B cell (primary cell): ENCODE results near the gene SUSD3. TPM values are rescaled to one million over a fixed set of nuclear protein-coding genes. Genes with fewer than 3 reads are reported as not detected.

Experiments
- ATAC-seq: fragments of 200-7000 bp; cut with Tn5 transposase; one replicate; pipeline ENCODE4 v1.10.0; 2021; ENCODE audit warnings: low read depth, mild to moderate bottlenecking, moderate number of reproducible peaks, moderate library complexity
- CTCF ChIA-PET: fragments of 350-600 bp; sonication (Branson Sonifier 250); formaldehyde crosslinking; loops from one replicate; lab custom pipeline; 2021; ENCODE audit warnings: antibody characterized with exemption, inconsistent platforms; lab: Charles Lee
- POLR2A ChIA-PET: fragments of 350-600 bp; sonication (Branson Sonifier 250); formaldehyde crosslinking; loops from one replicate; lab custom pipeline; 2021; ENCODE audit warnings: antibody characterized with exemption; lab: Charles Lee
- DNase-seq: peaks from one replicate; pipeline ENCODE4 v3.0.0; 2013
- H2AFZ ChIP-seq: 2 replicates; pipeline ENCODE4 v1.6.1; 2012; ENCODE audit warnings: mild to moderate bottlenecking, low read depth, low read length; ENCODE audit not compliant: insufficient read depth, poor library complexity, severe bottlenecking
- H3K27ac ChIP-seq, 2 donors: 1 replicate in 1 of 2; 2 replicates in 1 of 2; pipeline ENCODE4 v1.5.1; 2012 to 2013; ENCODE audit warnings: low read length in 2 of 2, mild to moderate bottlenecking in 2 of 2, moderate library complexity in 1 of 2
- H3K27me3 ChIP-seq, 4 experiments: fragments of 200-600 bp in 1 of 4; sonication (generic) in 1 of 4; replicated peaks in 1 of 4; 1 replicate in 2 of 4; 2 replicates in 2 of 4; pipeline versions ENCODE4 v1.6.1 to v1.7.0; 2013 to 2016; ENCODE audit warnings: low read length in 3 of 4, mild to moderate bottlenecking in 2 of 4, mixed read lengths in 1 of 4, moderate library complexity in 1 of 4; ENCODE audit not compliant: insufficient read depth in 4 of 4, control insufficient read depth in 3 of 4; ENCODE audit errors: control extremely low read depth in 1 of 4
- H3K36me3 ChIP-seq, 2 experiments: replicated peaks in 1 of 2; 1 replicate in 1 of 2; 2 replicates in 1 of 2; pipeline versions ENCODE4 v1.6.1 to v1.7.1; 2013; ENCODE audit warnings: low read length in 1 of 2; ENCODE audit not compliant: insufficient read depth in 2 of 2, control insufficient read depth in 1 of 2; ENCODE audit errors: control extremely low read depth in 1 of 2, extremely low read depth in 1 of 2
- H3K4me1 ChIP-seq, 2 donors: fragments of 200-600 bp in 1 of 2; sonication (generic) in 1 of 2; 1 replicate in 1 of 2; 2 replicates in 1 of 2; pipeline versions ENCODE4 v1.5.1 to v1.6.1; 2013 to 2017; ENCODE audit warnings: low read length in 2 of 2; ENCODE audit not compliant: control insufficient read depth in 2 of 2, insufficient read depth in 2 of 2
- H3K4me2 ChIP-seq: replicated peaks from 2 replicates; pipeline ENCODE3; 2012; ENCODE audit warnings: mild to moderate bottlenecking, low read depth, low read length; ENCODE audit not compliant: poor library complexity, severe bottlenecking
- H3K4me3 ChIP-seq, 5 experiments: fragments of 200-600 bp in 1 of 5; sonication (generic) in 1 of 5; 1 replicate in 3 of 5; 2 replicates in 2 of 5; pipeline versions ENCODE4 v1.5.1 to v1.7.0; 2011 to 2016; ENCODE audit warnings: low read length in 4 of 5, mild to moderate bottlenecking in 4 of 5, low read depth in 2 of 5, control low read depth in 1 of 5, moderate library complexity in 1 of 5; ENCODE audit not compliant: insufficient read depth in 1 of 5; ENCODE audit errors: control extremely low read depth in 1 of 5, extremely low read depth in 1 of 5
- H3K79me2 ChIP-seq: fragments of 200-600 bp; sonication (generic); one replicate; pipeline ENCODE4 v1.6.0; 2016; ENCODE audit warnings: low read length; ENCODE audit not compliant: control insufficient read depth, insufficient read depth
- H3K9ac ChIP-seq: fragments of 200-600 bp; sonication (generic); 2 replicates; pipeline ENCODE4 v1.6.1; 2017; ENCODE audit warnings: mild to moderate bottlenecking, low read length, moderate library complexity
- H3K9me3 ChIP-seq, 3 donors: one replicate each; pipeline versions ENCODE4 v1.6.1 to v1.7.1; 2013; ENCODE audit warnings: low read length in 2 of 3; ENCODE audit not compliant: control insufficient read depth in 2 of 3, insufficient read depth in 1 of 3; ENCODE audit errors: control extremely low read depth in 1 of 3
- H4K20me1 ChIP-seq: 2 replicates; pipeline ENCODE4 v1.6.0; 2012; ENCODE audit warnings: mild to moderate bottlenecking, low read length; ENCODE audit not compliant: insufficient read depth, control insufficient read depth, poor library complexity, severe bottlenecking
- H3K27ac Mint-ChIP-seq: one replicate; pipeline ENCODE4 v1.8.0; 2021; ENCODE audit warnings: mixed read lengths
- H3K27me3 Mint-ChIP-seq: one replicate; pipeline ENCODE4 v1.8.0; 2021; ENCODE audit warnings: mixed read lengths
- H3K4me1 Mint-ChIP-seq: one replicate; pipeline ENCODE4 v1.8.0; 2021; ENCODE audit warnings: mixed read lengths
- H3K4me3 Mint-ChIP-seq: one replicate; pipeline ENCODE4 v1.8.0; 2021; ENCODE audit warnings: mixed read lengths
- H3K9me3 Mint-ChIP-seq: one replicate; pipeline ENCODE4 v1.8.0; 2022; ENCODE audit warnings: mixed read lengths; ENCODE audit not compliant: insufficient read depth
- CTCF ChIP-seq: fragments of 200-600 bp; IDR thresholded peaks from one replicate; pipeline ENCODE4 v1.8.0; 2022; ENCODE audit warnings: antibody characterized with exemption, mild to moderate bottlenecking
- EZH2 ChIP-seq: IDR thresholded peaks from 2 replicates; pipeline ENCODE4 v1.6.1; 2012; ENCODE audit warnings: borderline replicate concordance, low read depth, mild to moderate bottlenecking, moderate library complexity, low read length; ENCODE audit not compliant: insufficient read depth, poor library complexity, severe bottlenecking
- WGBS: methylation state at CpG from one replicate; pipeline ENCODE4 v1.1.5; 2013; ENCODE audit warnings: missing lambda C conversion rate; ENCODE audit not compliant: insufficient coverage; 5-methylcytosine and 5-hydroxymethylcytosine counted together
- intact Hi-C: fragments of 100-400 bp; cut with micrococcal nuclease; formaldehyde crosslinking; loops from one replicate; pipeline ENCODE4 v1.10.0; 2022
- polyA plus RNA-seq: library from polyadenylated mRNA; depleted of rRNA; stranded (reverse); fragments of >200 nt; gene quantifications from 2 replicates; pipeline ENCODE4 v1.2.3, GENCODE V29; 2012
- total RNA-seq, 2 donors: library from RNA; stranded (reverse); fragments of 120-200 nt in 1 of 2; gene quantifications; 1 replicate in 1 of 2; 2 replicates in 1 of 2; pipeline versions ENCODE4 v1.2.3 to v1.2.4, GENCODE V29; 2013 to 2022

Gene SUSD3
- total and polyA plus RNA-seq, 2 donors (not counting 1 experiment from before 2014, with no cell fraction given): 41.0 to 85.0 TPM

- Mint-ChIP-seq H3K27me3 (no peaks in the 10 kb centered on the region), H3K4me3 (peak overlapping the region; percentile 92), H3K27ac (peak overlapping the region; percentile 99), H3K9me3 (no peaks in the 10 kb centered on the region), H3K4me1 (peaks cover 74% of the 10 kb centered on the region)
- peak overlapping the region; percentile 74 to 78 for H3K27ac ChIP-seq
- peak overlapping the region; percentile 94 for H3K4me2 ChIP-seq
- peaks cover 0 to 43% of the 10 kb centered on the region in 2 experiments for H3K36me3 ChIP-seq
- H3K79me2 ChIP-seq: peaks cover 83% of the 10 kb centered on the region
- ChIA-PET POLR2A (interaction anchor here (0.6 to 5.4 kb wide), 5 partner anchors 15 to 39 kb away, joined by 5 to 36 read pairs (median 7); partner anchors contain the start of gene CARD19), CTCF (interaction anchor here (0.9 to 1.8 kb wide), 8 partner anchors 29 to 108 kb away, joined by 3 to 14 read pairs (median 4); partner anchors contain the start of gene CARD19)
- no peak overlapping the region for H3K9ac ChIP-seq
- no peaks in the 10 kb centered on the region for H4K20me1 ChIP-seq
- H2AFZ ChIP-seq: no peak overlapping the region
- intact Hi-C loops: loop anchor here (2.0 kb wide), 1 partner anchor 100 kb away; no protein-coding TSS in a partner anchor
- no peak for ATAC-seq
- H3K9me3 ChIP-seq: no peaks in the 10 kb centered on the region
- no peaks in the 10 kb centered on the region for H3K27me3 ChIP-seq
- TF ChIP-seq CTCF (no peak), EZH2 (no peak)
- 39% methylated on average over 11 of the region's 15 CpGs for WGBS
- no peak for DNase-seq
- H3K4me1 ChIP-seq: peaks cover 57 to 58% of the 10 kb centered on the region in 2 donors
- peak overlapping the region in 1 of 5 experiments; percentile 10 for H3K4me3 ChIP-seq
These were observed 6.7 kb downstream of the SUSD3 start for GRCh38 chr9:93065135-93065720.

DNA sequence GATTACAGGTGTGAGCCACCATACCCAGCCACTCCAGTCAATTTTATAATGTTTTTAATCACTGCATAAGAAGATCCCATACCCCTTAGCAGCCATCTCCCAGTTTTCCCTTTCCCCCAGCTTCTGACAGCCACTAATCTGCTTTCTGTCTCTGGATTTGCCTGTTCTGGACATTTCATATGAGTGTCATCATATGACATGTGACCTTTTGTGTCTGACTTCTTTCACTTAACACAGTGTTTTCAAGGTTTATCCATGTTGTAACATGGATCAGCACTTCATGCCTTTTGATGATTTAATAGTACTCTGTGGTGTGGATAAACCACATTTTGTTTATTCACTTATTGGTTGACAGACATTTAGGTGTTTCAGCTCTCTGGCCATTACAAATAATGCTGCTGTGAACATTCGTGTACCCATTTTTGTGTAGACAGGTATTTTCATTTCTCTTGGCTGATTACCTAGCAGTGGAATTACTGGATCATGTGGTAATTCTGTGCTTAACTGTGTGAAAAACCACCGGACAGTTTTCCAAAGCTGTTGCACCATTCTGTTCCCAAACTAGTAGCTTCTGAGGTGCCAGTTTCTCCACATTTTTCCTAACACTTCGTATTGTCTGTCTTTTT, 8.6 kb downstream of the SUSD3 start:
- peaks cover 4 to 59% of the 10 kb centered on the region in 2 experiments for H3K36me3 ChIP-seq
- H3K27me3 Mint-ChIP-seq: no peaks in the 10 kb centered on the region
- H3K4me3 ChIP-seq: no peak overlapping the region
- peaks cover 39 to 44% of the 10 kb centered on the region in 2 donors for H3K4me1 ChIP-seq
- H3K4me3 Mint-ChIP-seq: no peak overlapping the region
- H3K9me3 ChIP-seq: no peaks in the 10 kb centered on the region
- DNase-seq (no peak), ATAC-seq (no peak)
- H4K20me1 ChIP-seq: peaks cover 11% of the 10 kb centered on the region
- POLR2A ChIA-PET: interaction anchor here (0.7 to 5.4 kb wide), 2 partner anchors 9 to 28 kb away, joined by 4 to 36 read pairs; partner anchors contain the start of gene CARD19
- TF ChIP-seq EZH2 (no peak), CTCF (no peak)
- CTCF ChIA-PET: interaction anchor here (1.2 to 1.4 kb wide), 2 partner anchors 16 to 63 kb away, joined by 3 read pairs; no protein-coding TSS in a partner anchor
- no peaks in the 10 kb centered on the region for H3K27me3 ChIP-seq
- WGBS: 100% methylated on average over 2 of the region's 3 CpGs
- no peak overlapping the region for H3K27ac ChIP-seq
- H3K4me1 Mint-ChIP-seq: peaks cover 59% of the 10 kb centered on the region
- intact Hi-C loops: no loop called here
- H3K9me3 Mint-ChIP-seq: no peaks in the 10 kb centered on the region
- no peak overlapping the region for H3K9ac ChIP-seq
- no peak overlapping the region for H3K4me2 ChIP-seq
- H3K27ac Mint-ChIP-seq: peak overlapping the region; percentile 47
- peaks cover 92% of the 10 kb centered on the region for H3K79me2 ChIP-seq
- H2AFZ ChIP-seq: no peak overlapping the region
